WTC11 (cell line): Measurements from ENCODE around the gene TMEM202. TPM values are rescaled to one million over a fixed set of nuclear protein-coding genes. Genes with fewer than 3 reads are reported as not detected.

Experiments
- ATAC-seq: fragments of 200-7000 bp; cut with Tn5 transposase; 2 replicates; pipeline ENCODE4 v1.10.0; 2021; ENCODE audit warnings: mild to moderate bottlenecking, moderate library complexity
- CTCF ChIA-PET: fragments of 300-600 bp; sonication (Branson Sonifier 250); formaldehyde crosslinking; loops from one replicate; lab custom pipeline; 2021; ENCODE audit warnings: antibody characterized with exemption; lab: Charles Lee
- POLR2A ChIA-PET: fragments of 350-600 bp; sonication (Branson Sonifier 250); formaldehyde crosslinking; loops from one replicate; lab custom pipeline; 2021; ENCODE audit warnings: antibody characterized with exemption; lab: Charles Lee
- DNase-seq: peaks from one replicate; pipeline ENCODE4 v3.0.0; 2021; ENCODE audit warnings: low spot score
- H3K27ac Mint-ChIP-seq: 2 replicates; pipeline ENCODE4 v1.8.0; 2021; ENCODE audit warnings: mixed read lengths
- H3K27me3 Mint-ChIP-seq: 2 replicates; pipeline ENCODE4 v1.8.0; 2021; ENCODE audit warnings: low read depth, mild to moderate bottlenecking, moderate library complexity, mixed read lengths
- H3K36me3 Mint-ChIP-seq: 2 replicates; pipeline ENCODE4 v1.8.0; 2021; ENCODE audit warnings: mixed read lengths
- H3K4me1 Mint-ChIP-seq: 2 replicates; pipeline ENCODE4 v1.8.0; 2022; ENCODE audit warnings: mixed read lengths
- H3K4me3 Mint-ChIP-seq: 2 replicates; pipeline ENCODE4 v1.8.0; 2021; ENCODE audit warnings: mild to moderate bottlenecking, moderate library complexity, mixed read lengths
- H3K9me3 Mint-ChIP-seq: 2 replicates; pipeline ENCODE4 v1.8.0; 2021; ENCODE audit warnings: mixed read lengths
- CBFB ChIP-seq: sonication (generic); formaldehyde crosslinking; IDR thresholded peaks from 2 replicates; pipeline ENCODE4 v1.8.1; 2022; ENCODE audit warnings: mild to moderate bottlenecking, low read depth, missing genetic modification reagents
- CREM ChIP-seq: sonication (generic); formaldehyde crosslinking; IDR thresholded peaks from 2 replicates; pipeline ENCODE4 v1.8.1; 2022; ENCODE audit warnings: mild to moderate bottlenecking, missing genetic modification reagents, moderate library complexity
- GRHL2 ChIP-seq: fragments of 250-450 bp; sonication (Bioruptor Pico); IDR thresholded peaks from 2 replicates; pipeline ENCODE4 v1.8.0; 2022; ENCODE audit warnings: mild to moderate bottlenecking, moderate library complexity; ENCODE audit not compliant: insufficient replicate concordance, severe bottlenecking
- JUN ChIP-seq: sonication (generic); formaldehyde crosslinking; IDR thresholded peaks from 2 replicates; pipeline ENCODE4 v1.8.0; 2023; ENCODE audit warnings: mild to moderate bottlenecking, missing genetic modification reagents
- NFYB ChIP-seq: sonication (generic); formaldehyde crosslinking; conservative IDR thresholded peaks from 2 replicates; pipeline ENCODE4 v1.8.0; 2022; ENCODE audit warnings: low read depth, missing genetic modification reagents
- NR2C2 ChIP-seq: sonication (generic); formaldehyde crosslinking; IDR thresholded peaks from 2 replicates; pipeline ENCODE4 v1.8.0; 2022; ENCODE audit warnings: mild to moderate bottlenecking, missing genetic modification reagents
- PRRX2 ChIP-seq: fragments of 250-450 bp; sonication (Bioruptor Pico); IDR thresholded peaks from 2 replicates; pipeline ENCODE4 v1.8.0; 2021; ENCODE audit warnings: mild to moderate bottlenecking
- ZNF121 ChIP-seq: sonication (generic); formaldehyde crosslinking; IDR thresholded peaks from 2 replicates; pipeline ENCODE4 v1.8.0; 2023; ENCODE audit warnings: missing genetic modification reagents
- ZNF219 ChIP-seq: sonication (generic); formaldehyde crosslinking; IDR thresholded peaks from 2 replicates; pipeline ENCODE4 v1.8.0; 2023; ENCODE audit warnings: missing genetic modification reagents, mild to moderate bottlenecking, borderline replicate concordance
- total RNA-seq: library from RNA; stranded (reverse); gene quantifications from 3 replicates; pipeline ENCODE4 v1.2.3, GENCODE V29; 2021
- TF ChIP-seq, protein P1 (sequence below): sonication (generic); formaldehyde crosslinking; IDR thresholded peaks from 2 replicates; pipeline ENCODE4 v1.8.1; 2023; ENCODE audit warnings: mild to moderate bottlenecking, missing genetic modification reagents
- TF ChIP-seq, protein P2 (sequence below): sonication (generic); formaldehyde crosslinking; IDR thresholded peaks from 2 replicates; pipeline ENCODE4 v1.8.1; 2023; ENCODE audit warnings: mild to moderate bottlenecking, missing genetic modification reagents
- TF ChIP-seq, protein P3 (sequence below): sonication (generic); formaldehyde crosslinking; IDR thresholded peaks from 2 replicates; pipeline ENCODE4 v1.8.1; 2022; ENCODE audit warnings: mild to moderate bottlenecking, missing genetic modification reagents, moderate library complexity, borderline replicate concordance
- TF ChIP-seq, protein P4 (sequence below): fragments of 200-600 bp; IDR thresholded peaks from 2 replicates; pipeline ENCODE4 v1.8.0; 2022; ENCODE audit warnings: antibody characterized with exemption
- TF ChIP-seq, protein P5 (sequence below): sonication (generic); formaldehyde crosslinking; IDR thresholded peaks from 2 replicates; pipeline ENCODE4 v1.8.1; 2023; ENCODE audit warnings: mild to moderate bottlenecking, missing genetic modification reagents, moderate library complexity
- TF ChIP-seq, protein P6 (sequence below): sonication (generic); formaldehyde crosslinking; IDR thresholded peaks from 2 replicates; pipeline ENCODE4 v1.8.0; 2022; ENCODE audit warnings: mild to moderate bottlenecking, missing genetic modification reagents
- TF ChIP-seq, protein P7 (sequence below): fragments of 250-450 bp; sonication (Bioruptor Pico); IDR thresholded peaks from 2 replicates; pipeline ENCODE4 v1.9.0; 2021; ENCODE audit warnings: moderate library complexity, mild to moderate bottlenecking, inconsistent platforms, borderline replicate concordance

The TMEM202 gene
- total RNA-seq, 1 experiment from 2014 or later, result not detected

- no peak for TF ChIP-seq NFYB (CRISPR knock-in tag)
- TF ChIP-seq, protein P1, sequence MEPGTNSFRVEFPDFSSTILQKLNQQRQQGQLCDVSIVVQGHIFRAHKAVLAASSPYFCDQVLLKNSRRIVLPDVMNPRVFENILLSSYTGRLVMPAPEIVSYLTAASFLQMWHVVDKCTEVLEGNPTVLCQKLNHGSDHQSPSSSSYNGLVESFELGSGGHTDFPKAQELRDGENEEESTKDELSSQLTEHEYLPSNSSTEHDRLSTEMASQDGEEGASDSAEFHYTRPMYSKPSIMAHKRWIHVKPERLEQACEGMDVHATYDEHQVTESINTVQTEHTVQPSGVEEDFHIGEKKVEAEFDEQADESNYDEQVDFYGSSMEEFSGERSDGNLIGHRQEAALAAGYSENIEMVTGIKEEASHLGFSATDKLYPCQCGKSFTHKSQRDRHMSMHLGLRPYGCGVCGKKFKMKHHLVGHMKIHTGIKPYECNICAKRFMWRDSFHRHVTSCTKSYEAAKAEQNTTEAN, result no peak
Measured at GRCh38 chr15:72404841-72405240, 6.7 kb downstream of the TMEM202 start (continued).

GRCh38 chr15:72406936-72407335 is 8.8 kb downstream of the TMEM202 start:
- TF ChIP-seq GRHL2 (CRISPR knock-in tag) (no peak), NR2C2 (CRISPR knock-in tag) (no peak), CREM (CRISPR knock-in tag) (no peak), PRRX2 (no peak), ZNF219 (CRISPR knock-in tag) (no peak), ZNF121 (CRISPR knock-in tag) (no peak), JUN (no peak), CBFB (CRISPR knock-in tag) (no peak)
- TF ChIP-seq, protein P2, sequence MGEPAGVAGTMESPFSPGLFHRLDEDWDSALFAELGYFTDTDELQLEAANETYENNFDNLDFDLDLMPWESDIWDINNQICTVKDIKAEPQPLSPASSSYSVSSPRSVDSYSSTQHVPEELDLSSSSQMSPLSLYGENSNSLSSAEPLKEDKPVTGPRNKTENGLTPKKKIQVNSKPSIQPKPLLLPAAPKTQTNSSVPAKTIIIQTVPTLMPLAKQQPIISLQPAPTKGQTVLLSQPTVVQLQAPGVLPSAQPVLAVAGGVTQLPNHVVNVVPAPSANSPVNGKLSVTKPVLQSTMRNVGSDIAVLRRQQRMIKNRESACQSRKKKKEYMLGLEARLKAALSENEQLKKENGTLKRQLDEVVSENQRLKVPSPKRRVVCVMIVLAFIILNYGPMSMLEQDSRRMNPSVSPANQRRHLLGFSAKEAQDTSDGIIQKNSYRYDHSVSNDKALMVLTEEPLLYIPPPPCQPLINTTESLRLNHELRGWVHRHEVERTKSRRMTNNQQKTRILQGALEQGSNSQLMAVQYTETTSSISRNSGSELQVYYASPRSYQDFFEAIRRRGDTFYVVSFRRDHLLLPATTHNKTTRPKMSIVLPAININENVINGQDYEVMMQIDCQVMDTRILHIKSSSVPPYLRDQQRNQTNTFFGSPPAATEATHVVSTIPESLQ (CRISPR knock-in tag), result no peak
- TF ChIP-seq, protein P3, sequence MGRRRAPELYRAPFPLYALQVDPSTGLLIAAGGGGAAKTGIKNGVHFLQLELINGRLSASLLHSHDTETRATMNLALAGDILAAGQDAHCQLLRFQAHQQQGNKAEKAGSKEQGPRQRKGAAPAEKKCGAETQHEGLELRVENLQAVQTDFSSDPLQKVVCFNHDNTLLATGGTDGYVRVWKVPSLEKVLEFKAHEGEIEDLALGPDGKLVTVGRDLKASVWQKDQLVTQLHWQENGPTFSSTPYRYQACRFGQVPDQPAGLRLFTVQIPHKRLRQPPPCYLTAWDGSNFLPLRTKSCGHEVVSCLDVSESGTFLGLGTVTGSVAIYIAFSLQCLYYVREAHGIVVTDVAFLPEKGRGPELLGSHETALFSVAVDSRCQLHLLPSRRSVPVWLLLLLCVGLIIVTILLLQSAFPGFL (CRISPR knock-in tag), result no peak
- TF ChIP-seq, protein P4, sequence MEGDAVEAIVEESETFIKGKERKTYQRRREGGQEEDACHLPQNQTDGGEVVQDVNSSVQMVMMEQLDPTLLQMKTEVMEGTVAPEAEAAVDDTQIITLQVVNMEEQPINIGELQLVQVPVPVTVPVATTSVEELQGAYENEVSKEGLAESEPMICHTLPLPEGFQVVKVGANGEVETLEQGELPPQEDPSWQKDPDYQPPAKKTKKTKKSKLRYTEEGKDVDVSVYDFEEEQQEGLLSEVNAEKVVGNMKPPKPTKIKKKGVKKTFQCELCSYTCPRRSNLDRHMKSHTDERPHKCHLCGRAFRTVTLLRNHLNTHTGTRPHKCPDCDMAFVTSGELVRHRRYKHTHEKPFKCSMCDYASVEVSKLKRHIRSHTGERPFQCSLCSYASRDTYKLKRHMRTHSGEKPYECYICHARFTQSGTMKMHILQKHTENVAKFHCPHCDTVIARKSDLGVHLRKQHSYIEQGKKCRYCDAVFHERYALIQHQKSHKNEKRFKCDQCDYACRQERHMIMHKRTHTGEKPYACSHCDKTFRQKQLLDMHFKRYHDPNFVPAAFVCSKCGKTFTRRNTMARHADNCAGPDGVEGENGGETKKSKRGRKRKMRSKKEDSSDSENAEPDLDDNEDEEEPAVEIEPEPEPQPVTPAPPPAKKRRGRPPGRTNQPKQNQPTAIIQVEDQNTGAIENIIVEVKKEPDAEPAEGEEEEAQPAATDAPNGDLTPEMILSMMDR, result no peak
- TF ChIP-seq, protein P5, sequence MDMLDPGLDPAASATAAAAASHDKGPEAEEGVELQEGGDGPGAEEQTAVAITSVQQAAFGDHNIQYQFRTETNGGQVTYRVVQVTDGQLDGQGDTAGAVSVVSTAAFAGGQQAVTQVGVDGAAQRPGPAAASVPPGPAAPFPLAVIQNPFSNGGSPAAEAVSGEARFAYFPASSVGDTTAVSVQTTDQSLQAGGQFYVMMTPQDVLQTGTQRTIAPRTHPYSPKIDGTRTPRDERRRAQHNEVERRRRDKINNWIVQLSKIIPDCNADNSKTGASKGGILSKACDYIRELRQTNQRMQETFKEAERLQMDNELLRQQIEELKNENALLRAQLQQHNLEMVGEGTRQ (CRISPR knock-in tag), result no peak
- TF ChIP-seq, protein P6, sequence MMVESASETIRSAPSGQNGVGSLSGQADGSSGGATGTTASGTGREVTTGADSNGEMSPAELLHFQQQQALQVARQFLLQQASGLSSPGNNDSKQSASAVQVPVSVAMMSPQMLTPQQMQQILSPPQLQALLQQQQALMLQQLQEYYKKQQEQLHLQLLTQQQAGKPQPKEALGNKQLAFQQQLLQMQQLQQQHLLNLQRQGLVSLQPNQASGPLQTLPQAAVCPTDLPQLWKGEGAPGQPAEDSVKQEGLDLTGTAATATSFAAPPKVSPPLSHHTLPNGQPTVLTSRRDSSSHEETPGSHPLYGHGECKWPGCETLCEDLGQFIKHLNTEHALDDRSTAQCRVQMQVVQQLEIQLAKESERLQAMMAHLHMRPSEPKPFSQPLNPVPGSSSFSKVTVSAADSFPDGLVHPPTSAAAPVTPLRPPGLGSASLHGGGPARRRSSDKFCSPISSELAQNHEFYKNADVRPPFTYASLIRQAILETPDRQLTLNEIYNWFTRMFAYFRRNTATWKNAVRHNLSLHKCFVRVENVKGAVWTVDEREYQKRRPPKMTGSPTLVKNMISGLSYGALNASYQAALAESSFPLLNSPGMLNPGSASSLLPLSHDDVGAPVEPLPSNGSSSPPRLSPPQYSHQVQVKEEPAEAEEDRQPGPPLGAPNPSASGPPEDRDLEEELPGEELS (CRISPR knock-in tag), result no peak
- TF ChIP-seq, protein P7, sequence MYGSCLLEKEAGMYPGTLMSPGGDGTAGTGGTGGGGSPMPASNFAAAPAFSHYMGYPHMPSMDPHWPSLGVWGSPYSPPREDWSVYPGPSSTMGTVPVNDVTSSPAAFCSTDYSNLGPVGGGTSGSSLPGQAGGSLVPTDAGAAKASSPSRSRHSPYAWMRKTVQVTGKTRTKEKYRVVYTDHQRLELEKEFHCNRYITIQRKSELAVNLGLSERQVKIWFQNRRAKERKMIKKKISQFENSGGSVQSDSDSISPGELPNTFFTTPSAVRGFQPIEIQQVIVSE (CRISPR knock-in tag), result no peak
- Mint-ChIP-seq H3K9me3 (no peaks in the 10 kb centered on the region), H3K27ac (no peak overlapping the region), H3K36me3 (no peaks in the 10 kb centered on the region), H3K4me1 (no peaks in the 10 kb centered on the region), H3K4me3 (no peak overlapping the region), H3K27me3 (peaks cover 62% of the 10 kb centered on the region)
- ChIA-PET CTCF (no interaction called here), POLR2A (no interaction called here)
- no peak for ATAC-seq
- no peak for DNase-seq
